ENCODE data around the gene EFR3B. TPM values are rescaled to one million over a fixed set of nuclear protein-coding genes. Genes with fewer than 3 reads are reported as not detected.
"Not testable (repeated sequence)": the region's sequence is repeated elsewhere in the genome, so short reads cannot be mapped to it uniquely, and the experiment has no call there.

The EFR3B gene
- total and polyA plus RNA-seq, 2 of the 13 experiments (the other 11 are each of a cell fraction or from before 2014, with no cell fraction given): 0.42 TPM

DNA sequence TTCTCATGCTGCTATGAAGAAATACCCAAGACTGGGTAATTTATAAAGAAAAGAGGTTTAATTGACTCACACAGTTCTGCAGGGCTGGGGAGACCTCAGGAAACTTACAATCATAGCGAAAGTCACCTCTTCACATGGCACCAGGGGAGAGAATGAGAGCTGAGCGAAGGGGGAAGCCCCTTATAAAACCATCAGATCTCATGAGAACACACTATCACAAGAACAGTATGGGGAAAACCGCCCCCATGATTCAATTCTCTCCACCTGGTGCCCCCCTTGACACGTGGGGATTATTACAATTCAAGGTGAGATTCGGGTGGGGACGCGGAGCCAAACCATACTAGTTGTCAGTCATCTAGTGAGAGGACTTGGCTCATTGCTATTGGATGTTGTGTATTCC lies 60.5 kb downstream of the EFR3B start:
- H3K36me3 ChIP-seq (replicated peaks in 1 of 2; ENCODE audit: control insufficient read depth in 1 of 2, insufficient read depth in 2 of 2, low read length in 2 of 2); in situ Hi-C loops (cut with HindIII; ENCODE audit: extremely low pct_ligation_motif_present, low pct_unique_long_range_greater_than_20kb); H3K27ac ChIP-seq (ENCODE audit: extremely low read length, insufficient read depth, low read length); H3K79me2 ChIP-seq (ENCODE audit: insufficient read depth, low read length); H3K9me3 ChIP-seq (ENCODE audit: low read length); BruUV-seq (replicated peaks); ATAC-seq; H3K4me3 ChIP-seq (replicated peaks in 1 of 3; ENCODE audit: insufficient read depth in 1 of 3, low read depth in 2 of 3, low read length in 3 of 3); POLR2A ChIA-PET; H3K9ac ChIP-seq (ENCODE audit: insufficient read depth, low read depth, low read length); DNase-seq (ENCODE audit: low spot score); H3K4me1 ChIP-seq (ENCODE audit: insufficient read depth, low read length); intact Hi-C loops (cut with micrococcal nuclease; ENCODE audit: unreplicated experiment); H3K27me3 ChIP-seq (ENCODE audit: control insufficient read depth in 1 of 2, insufficient read depth in 2 of 2, low read length in 2 of 2); FAIRE-seq; H2AFZ ChIP-seq (ENCODE audit: low read length); H3K4me2 ChIP-seq (ENCODE audit: low read depth, low read length); CTCF ChIA-PET (ENCODE audit: low intra/inter-chr PET ratio, low total read pairs); H4K20me1 ChIP-seq (ENCODE audit: insufficient read depth, low read length): not testable (repeated sequence)
- WGBS (ENCODE audit: low lambda C conversion rate): 32% methylated on average over 7 of the region's 7 CpGs

DNA sequence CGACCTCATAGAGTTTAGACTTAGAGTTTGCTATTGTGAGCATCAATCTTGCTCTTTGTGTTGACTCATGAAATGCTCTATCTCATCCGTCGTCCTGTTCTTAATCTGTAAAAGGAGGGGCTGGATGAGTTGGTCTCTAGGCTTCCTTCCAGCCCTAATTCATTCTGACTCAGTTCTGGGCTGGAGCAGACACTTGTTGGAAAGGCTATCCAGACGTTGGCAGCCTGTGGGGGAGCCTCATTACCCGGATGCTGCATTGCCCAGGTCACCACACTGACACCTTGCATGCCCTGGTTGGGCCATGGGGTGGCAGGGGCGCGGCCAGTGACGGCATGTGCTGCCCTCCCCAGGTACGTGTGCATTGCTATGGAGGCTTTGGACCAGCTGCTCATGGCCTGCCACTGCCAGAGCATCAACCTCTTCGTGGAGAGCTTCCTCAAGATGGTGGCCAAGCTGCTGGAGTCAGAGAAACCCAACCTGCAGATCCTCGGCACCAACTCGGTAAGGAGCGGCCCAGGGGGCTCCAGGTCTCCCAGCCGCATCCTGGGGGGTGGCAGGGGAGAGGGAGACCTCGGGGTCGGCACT lies 61.5 kb downstream of the EFR3B start:
- POLR2A ChIA-PET: no interaction called here
- Histone ChIP-seq H3K4me2 (ENCODE audit: low read depth, low read length) (no peak overlapping the region), H4K20me1 (ENCODE audit: insufficient read depth, low read length) (no peaks in the 10 kb centered on the region), H3K4me1 (ENCODE audit: insufficient read depth, low read length) (no peaks in the 10 kb centered on the region; the same call in 1 of the 2 replicates), H3K27ac (ENCODE audit: extremely low read length, insufficient read depth, low read length) (no peak overlapping the region), H3K27me3 (ENCODE audit: control insufficient read depth in 1 of 2, insufficient read depth in 2 of 2, low read length in 2 of 2) (peaks cover 0 to 7% of the 10 kb centered on the region in 2 experiments; a peak in 1 of 5 replicates), H3K9ac (ENCODE audit: insufficient read depth, low read depth, low read length) (no peak overlapping the region), H2AFZ (ENCODE audit: low read length) (no peak overlapping the region), H3K79me2 (ENCODE audit: insufficient read depth, low read length) (no peaks in the 10 kb centered on the region), H3K9me3 (ENCODE audit: low read length) (no peaks in the 10 kb centered on the region), H3K36me3 (replicated peaks in 1 of 2; ENCODE audit: control insufficient read depth in 1 of 2, insufficient read depth in 2 of 2, low read length in 2 of 2) (no peaks in the 10 kb centered on the region), H3K4me3 (replicated peaks in 1 of 3; ENCODE audit: insufficient read depth in 1 of 3, low read depth in 2 of 3, low read length in 3 of 3) (no peak overlapping the region)
- intact Hi-C loops (cut with micrococcal nuclease; ENCODE audit: unreplicated experiment) (no loop called here), in situ Hi-C loops (cut with HindIII; ENCODE audit: extremely low pct_ligation_motif_present, low pct_unique_long_range_greater_than_20kb) (no loop called here)
- ATAC-seq (no peak), DNase-seq (ENCODE audit: low spot score) (no peak), FAIRE-seq (no peak)
- 16% methylated on average over 13 of the region's 16 CpGs for WGBS (ENCODE audit: low lambda C conversion rate)
- BruUV-seq (replicated peaks): no TSS peak
- CTCF ChIA-PET (ENCODE audit: low intra/inter-chr PET ratio, low total read pairs): no interaction called here
- TF ChIP-seq NFE2L2 (IDR thresholded peaks at IDR 0.05; ENCODE audit: low read length) (no peak), ATF7-NPFF (CRISPR knock-in tag; IDR thresholded peaks at IDR 0.05; ENCODE audit: low read depth) (no peak), MXI1 (IDR thresholded peaks at IDR 0.05; ENCODE audit: borderline replicate concordance, low read depth, low read length) (no peak), ZNF576 (CRISPR knock-in tag; IDR thresholded peaks at IDR 0.05) (no peak), THAP8 (CRISPR knock-in tag; IDR thresholded peaks at IDR 0.05; ENCODE audit: borderline replicate concordance) (no peak), KDM3A (CRISPR knock-in tag; IDR thresholded peaks at IDR 0.05; ENCODE audit: low read depth) (no peak), ZNF747 (CRISPR knock-in tag; IDR thresholded peaks at IDR 0.05; ENCODE audit: borderline replicate concordance) (no peak), RCOR2 (CRISPR knock-in tag; IDR thresholded peaks at IDR 0.05) (no peak), ZNF331 (CRISPR knock-in tag; IDR thresholded peaks at IDR 0.05) (no peak), SP2 (CRISPR knock-in tag; IDR thresholded peaks at IDR 0.05) (no peak), TAF1 (CRISPR knock-in tag; IDR thresholded peaks at IDR 0.05) (no peak), RBM22 (optimal IDR thresholded peaks at IDR 0.05; ENCODE audit: low read length) (no peak), XRCC5 (optimal IDR thresholded peaks at IDR 0.05; ENCODE audit: low read length) (no peak), SOX5 (CRISPR knock-in tag; IDR thresholded peaks at IDR 0.05; ENCODE audit: borderline replicate concordance) (no peak)
- TF ChIP-seq, protein P1, sequence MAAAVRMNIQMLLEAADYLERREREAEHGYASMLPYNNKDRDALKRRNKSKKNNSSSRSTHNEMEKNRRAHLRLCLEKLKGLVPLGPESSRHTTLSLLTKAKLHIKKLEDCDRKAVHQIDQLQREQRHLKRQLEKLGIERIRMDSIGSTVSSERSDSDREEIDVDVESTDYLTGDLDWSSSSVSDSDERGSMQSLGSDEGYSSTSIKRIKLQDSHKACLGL (CRISPR knock-in tag; IDR thresholded peaks at IDR 0.05): no peak
